ENCODE results near the gene MUC6.

GRCh38 chr11:1039481-1040427 is 3.2 kb upstream of the MUC6 start:
- no peak for TF ChIP-seq CTCF (IDR thresholded peaks at IDR 0.05 in 8 of 11, conservative IDR thresholded peaks at IDR 0.05 in 3 of 11)
- TF ChIP-seq POLR2A (IDR thresholded peaks at IDR 0.05), result no peak
- peak; percentile 9 to 46 (median 34) for TF ChIP-seq POLR2AphosphoS5 (IDR thresholded peaks at IDR 0.05)
